GM21723 (cell line): ENCODE data around the gene RASGRP3.

ENCODE experiments used
- ATAC-seq: cut with Tn5 transposase; IDR thresholded peaks from one replicate; pipeline ENCODE4 v1.9.1; 2021; ENCODE audit warnings: mild to moderate bottlenecking, moderate library complexity; ENCODE audit not compliant: unreplicated experiment

RASGRP3 gene

DNA sequence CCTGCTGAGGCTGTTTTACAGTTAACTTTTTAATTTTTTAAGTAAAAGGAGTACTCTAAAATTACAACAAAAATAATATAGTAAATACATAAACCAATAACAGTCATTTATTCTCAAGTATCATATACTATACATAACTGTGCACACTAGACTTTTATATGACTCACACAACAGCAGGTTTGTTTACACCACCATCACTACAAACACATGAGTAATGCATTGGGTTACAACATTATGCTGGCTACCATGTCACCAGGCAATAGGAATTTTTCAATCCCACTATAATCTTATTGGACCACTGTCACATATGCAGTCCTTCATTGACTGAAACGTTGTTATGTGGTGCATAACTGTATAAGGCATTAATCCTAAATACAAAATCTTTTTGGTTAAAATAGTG lies 42.5 kb downstream of the RASGRP3 start:
- no peak for ATAC-seq

DNA sequence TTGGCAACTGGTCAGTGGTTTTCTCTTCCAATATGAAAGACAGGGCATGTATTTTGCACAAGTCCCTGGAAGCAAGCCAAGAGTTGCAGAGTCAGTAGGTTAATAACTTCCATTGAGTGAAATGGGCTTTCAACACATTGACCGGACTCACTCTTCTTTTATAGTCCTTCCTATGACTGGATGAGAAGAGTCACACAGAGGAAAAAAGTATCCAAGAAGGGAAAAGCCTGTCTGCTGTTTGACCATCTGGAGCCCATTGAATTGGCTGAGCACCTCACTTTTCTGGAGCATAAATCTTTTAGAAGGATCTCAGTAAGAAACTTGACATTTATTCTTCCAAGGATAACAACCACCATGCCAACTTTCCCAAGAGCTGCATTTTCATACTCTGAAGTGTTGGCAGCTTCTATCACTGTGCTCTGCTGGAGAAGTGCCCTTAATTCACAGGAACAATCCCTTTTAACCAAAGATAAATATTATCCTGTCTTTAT lies 45.4 kb downstream of the RASGRP3 start:
- no peak for ATAC-seq

DNA sequence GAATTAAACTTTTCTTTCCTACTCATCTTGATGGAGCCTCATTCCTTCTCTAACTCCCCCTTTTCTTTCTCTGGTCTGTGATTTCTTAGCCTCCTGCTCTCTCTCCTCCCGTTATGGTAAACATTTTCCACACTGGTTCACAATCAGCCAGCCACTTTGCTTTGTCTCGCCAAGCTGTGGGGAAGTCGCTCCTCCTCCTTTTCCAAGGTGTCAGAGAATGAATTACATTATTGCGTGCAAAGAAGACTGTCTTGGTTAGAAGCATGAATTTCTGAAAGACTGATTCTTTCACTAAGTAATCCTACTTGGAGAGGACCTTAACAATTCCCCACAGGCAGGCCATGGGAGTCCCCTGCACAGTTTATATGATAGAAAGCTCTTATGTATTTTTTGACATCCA lies 46.1 kb downstream of the RASGRP3 start:
- ATAC-seq = no peak

DNA sequence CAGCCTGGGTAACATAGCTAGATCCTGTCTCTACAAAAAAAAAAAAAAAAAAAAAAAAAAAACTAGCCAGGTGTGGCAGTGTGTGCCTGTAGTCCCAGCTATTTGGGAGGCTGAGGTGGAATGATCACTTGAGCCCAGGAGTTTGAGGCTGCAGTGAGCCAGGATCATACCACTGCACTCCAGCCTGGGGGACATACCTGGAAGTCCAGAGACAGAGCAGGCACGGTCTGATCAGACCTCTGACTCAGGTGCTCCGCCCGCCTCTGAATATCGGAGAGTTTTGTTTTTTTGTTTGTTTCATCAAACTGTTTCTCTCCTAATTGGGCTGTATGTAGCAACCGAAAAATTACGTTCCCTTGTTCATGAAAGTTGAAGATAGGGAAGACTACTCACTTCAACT lies 49.2 kb downstream of the RASGRP3 start:
- no peak for ATAC-seq

DNA sequence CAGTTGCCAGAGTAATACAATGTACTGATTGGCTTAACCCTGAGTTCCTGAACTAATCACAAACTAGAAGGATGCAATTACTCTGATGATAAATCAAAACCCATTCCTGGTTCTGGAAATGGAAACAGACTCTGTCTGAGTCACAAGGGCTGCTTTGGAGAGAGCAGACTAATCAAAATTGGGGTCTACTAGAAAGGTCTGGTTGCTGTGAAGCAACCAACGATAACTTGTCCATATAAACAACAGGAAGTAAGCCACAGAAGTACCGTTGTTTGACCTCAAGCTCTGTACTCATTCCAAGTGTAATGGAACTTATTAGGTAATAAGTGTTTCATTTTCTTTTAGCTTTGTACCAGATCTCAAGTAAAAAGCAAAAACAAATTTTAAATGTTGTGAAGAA lies 49.7 kb downstream of the RASGRP3 start:
- peak; percentile 28 for ATAC-seq

DNA sequence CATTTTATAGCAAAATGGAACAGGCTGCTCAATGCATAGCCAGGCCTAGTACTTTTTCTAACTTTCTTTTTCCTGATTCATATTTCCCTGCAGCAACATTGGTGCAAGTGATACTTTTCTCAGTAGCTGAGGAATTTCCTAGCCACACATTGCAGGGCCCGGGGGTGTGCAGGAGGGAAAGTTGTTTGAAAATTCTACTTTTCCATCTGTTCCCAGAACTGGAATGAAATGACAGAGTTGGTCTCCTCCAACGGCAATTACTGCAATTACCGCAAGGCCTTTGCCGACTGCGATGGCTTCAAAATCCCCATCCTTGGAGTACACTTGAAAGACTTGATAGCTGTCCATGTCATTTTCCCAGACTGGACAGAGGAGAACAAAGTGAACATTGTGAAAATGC lies 50.5 kb downstream of the RASGRP3 start:
- no peak for ATAC-seq

DNA sequence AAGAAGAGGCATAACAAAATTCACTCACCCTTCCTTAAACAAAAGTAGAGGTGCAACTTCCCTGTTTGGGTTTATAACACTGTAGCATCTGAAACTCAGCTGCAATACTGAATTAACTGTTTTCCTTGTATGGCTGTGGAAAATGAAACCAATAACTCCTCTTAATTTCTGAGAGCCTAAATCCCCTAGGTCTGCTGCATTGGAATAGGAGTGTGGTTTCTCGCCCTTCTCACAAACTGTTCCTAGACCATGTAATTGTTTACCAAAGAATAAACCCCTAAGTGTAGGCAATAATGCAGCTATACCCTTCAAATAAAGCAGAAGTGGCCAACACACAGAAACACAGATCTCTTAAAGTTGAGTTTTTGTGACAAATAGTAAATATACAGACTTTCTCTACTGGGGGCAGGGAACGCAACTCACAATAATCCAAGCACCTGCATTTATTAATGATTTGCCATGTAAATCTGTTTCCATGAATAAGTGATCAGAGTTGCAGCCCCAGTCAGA lies 52.0 kb downstream of the RASGRP3 start:
- no peak for ATAC-seq

DNA sequence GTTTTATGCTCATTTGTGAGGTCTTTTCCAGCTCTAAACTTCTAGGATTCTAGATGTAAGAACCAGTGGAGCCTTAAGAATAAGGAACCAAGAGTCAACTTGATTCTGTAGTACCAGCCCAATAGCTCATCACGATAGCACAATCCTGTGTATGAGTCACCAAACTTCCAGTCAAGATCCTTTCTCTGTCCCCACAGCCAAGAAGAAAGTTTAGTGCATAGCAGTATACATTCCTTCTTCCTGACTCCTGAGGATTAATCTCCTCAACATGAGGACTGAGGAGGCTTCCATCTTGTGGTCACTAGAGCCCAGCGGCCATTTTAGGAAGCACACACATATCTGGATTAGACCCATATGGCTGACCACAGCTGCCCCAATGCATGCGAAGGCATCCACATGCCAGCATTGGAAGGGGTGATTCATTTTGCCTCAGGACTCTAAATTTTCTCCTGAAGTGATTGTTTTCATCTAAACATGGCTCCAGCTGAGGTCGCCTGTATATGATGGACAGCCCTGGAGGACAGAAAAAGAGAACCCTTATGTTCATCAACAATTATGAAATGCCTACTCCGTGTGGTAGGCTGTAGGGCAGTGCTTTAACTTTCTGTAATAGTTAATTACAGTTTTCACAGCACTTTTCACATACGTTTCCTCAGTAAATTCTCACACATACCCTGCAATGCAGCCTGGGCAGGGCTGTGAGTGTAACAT lies 53.5 kb downstream of the RASGRP3 start:
- ATAC-seq = peak; percentile 28

DNA sequence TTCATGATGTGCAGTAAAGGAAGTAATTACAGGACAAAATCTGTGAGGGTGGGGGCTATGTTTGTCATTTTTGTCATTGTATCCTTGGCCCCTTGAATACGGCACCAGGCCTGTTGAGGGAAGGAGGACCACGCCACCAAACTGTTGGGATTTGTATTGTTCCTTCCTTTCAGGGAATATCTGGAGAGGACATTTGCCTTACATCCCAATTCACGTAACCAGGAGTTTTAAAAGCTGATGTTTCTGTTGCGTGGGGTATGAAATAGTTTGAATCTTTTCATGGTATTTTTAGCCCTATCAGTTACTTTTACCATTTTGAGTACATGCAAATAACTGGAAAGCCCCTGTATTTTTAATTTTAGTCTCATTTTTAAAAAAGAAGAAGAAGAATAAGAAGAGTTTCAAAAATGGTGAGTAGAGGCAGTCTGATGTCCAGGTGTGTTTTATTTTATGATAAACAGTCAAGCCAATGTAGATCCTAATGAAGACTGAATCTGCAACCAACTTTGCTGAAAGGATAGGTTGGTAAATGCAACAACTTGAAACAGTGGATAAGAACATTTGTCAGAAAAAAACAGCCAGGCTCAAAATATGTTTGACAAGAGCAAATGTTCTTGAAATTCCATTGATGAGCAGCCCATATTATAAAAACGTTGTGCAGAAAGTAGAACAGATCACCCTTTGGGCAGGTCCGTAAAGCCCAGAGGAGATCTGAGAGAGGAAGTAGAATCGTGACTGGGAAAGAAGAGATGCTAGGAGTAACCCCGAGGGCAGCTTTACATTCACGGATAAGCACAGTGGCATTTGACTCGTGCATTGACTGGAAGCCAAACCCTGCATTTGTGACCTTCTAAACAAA lies 54.5 kb downstream of the RASGRP3 start:
- peak; percentile 46 for ATAC-seq

DNA sequence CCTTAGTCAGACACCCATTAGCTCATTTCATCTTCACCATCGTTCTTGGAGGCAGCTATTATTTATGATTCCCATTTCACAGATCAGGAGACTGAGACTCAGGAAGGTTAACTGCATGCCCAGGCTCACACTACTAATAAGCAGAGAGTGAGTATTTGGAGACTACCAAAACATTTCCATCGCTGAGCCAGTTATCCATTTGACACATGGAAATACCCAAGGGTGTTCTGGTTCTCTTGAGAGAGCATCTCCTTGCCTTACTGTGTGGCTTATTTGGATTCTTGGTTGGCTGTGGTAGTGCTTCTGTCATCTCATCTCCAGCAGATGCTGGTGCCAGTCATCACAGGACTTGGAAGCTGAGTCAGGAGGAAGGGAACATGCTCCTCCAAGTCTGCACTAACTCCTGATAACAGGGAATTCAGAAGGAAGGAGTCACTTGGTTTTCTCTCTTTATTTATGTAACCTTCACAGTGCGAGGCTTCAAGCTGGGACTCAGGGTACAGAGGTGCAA lies 55.2 kb downstream of the RASGRP3 start:
- no peak for ATAC-seq

DNA sequence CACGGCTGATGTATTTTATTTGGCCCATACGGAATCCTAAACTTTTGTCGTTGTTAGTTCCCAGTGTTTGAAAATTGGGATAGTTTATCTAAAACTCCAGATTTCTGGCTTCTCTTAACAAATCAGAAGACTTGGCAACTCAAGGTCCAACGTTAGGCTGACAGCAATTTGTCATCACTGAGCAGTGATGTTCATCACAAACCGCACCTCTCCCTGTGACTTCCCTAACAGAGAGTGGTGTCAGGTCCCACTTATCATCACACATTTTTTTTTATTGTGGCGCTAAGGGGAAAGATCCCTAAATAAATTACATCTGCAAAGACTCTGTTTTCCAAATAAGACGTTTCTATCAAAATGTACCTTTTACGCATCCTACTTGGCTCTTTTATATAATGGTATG lies 55.7 kb downstream of the RASGRP3 start:
- no peak for ATAC-seq

DNA sequence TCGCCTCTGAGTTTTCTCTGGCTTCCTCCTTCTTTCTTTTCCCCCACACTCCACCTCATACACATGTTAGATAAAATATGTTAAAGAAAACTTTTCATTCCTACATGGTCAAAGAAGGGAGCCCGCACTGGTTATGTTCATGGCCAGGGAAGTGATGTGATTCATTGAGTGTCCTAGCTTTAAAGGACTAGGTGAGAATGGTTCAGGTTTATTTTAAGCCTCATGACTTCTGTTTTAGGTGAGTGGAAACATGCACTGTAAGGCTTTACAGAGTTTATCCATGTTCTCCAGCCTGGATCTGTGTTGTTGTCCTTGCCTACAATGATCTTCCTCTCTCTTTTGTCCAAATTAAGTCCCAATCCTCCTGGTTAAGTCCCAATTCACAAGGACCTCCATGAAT lies 56.5 kb downstream of the RASGRP3 start:
- no peak for ATAC-seq

DNA sequence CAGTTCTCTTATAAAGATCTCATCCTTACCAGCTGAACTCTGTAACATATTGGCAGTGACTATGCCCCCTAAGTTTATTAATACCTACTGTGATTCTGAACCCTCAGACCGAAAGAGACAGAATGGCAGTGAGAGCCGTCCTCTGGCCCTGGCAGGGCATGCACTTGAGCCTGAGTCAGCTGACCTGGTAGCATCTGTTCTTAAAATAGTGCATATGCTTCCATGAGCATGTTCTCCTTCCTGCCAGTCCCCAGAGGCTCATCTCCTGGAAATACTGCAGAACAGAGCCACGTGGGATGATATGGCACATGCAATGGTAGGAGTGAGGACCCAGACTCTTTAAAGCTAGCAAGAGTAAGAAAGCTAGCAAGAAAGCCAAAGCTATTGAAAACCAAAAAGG lies 59.0 kb downstream of the RASGRP3 start:
- no peak for ATAC-seq

DNA sequence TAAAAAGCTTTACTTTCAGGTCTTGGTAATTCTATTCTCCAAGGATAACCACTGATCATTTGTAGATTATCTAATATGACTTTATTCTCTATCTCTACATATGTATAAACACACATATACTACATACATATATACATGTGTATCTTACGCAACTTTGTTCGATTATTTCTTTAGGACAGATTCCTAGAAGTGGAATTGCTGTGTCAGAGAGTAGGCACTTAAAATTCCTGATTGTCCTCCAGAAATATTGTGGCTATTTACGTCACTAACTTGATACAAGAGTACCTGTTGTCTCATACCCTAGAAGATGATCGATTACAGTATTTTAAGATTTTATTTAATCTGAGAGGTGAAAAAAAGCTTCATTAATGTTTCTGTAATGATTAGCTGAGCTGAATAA lies 64.8 kb downstream of the RASGRP3 start:
- no peak for ATAC-seq

DNA sequence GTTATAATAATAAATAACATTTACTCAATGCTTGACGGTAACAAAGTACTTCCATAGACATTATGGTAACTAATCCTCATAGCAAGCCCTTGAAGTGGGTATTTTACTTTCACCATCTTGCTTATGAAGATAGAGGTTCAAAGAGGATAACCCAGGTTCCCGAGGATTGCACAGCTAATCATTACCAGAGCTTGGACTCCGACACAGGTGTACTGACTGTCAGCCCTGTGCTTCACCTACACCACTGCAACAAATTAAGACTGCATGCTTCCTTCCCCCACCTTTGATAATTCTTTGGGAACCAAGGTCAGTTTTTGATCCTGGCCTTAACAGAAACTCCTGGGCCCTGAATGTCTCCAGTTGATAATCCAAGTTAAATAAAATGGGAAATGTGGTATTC lies 73.8 kb downstream of the RASGRP3 start:
- no peak for ATAC-seq

DNA sequence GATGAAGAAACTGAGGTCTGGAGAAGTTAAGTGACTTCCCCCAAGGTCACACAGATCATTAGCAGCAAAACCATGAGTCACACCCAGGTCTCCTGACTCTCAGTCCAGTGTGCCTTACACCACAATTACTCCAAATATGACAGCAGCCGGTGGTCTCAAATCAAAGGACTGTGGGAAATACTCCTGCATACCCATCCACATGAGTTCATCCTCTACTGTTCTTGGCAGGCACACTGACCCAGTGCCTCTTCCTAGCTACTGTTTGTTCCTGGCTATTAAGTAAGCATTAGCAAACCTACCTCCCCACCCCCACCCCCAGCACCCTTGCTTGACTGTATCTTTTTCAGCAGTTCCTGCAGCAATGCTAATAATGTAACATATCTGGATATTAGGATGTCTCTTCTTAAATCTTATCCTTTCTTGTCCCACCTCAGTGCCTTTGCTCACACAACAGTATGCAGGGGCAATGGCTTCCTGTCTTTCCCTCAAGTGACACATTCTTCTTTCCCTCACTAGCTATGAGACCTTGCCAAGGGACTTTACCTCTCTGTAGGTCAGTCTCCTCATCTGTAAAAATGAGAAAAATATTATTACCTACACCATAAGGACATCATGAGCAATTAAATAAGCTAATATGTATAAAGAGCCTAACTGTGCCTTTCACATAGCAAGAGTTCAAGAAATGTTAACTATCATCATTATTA lies 76.5 kb downstream of the RASGRP3 start:
- ATAC-seq = no peak

DNA sequence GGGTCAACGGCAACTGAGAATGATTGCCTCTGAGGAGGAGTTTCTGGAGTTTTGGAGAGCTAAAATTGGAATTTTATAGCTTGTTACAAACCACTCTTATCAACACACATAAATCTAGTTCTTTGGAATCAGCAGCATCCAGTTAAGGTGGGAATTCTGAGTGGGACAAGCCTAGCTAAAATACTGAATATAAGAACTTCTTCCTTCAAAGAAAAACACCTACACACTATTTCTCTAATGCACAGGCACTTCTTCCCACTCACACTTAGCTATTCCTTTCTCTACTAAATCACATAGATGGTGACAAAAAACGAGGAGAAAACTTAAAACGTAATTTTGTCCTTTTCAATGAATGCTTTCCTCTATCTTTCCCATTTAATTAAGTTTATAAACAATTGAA lies 79.2 kb downstream of the RASGRP3 start:
- no peak for ATAC-seq

DNA sequence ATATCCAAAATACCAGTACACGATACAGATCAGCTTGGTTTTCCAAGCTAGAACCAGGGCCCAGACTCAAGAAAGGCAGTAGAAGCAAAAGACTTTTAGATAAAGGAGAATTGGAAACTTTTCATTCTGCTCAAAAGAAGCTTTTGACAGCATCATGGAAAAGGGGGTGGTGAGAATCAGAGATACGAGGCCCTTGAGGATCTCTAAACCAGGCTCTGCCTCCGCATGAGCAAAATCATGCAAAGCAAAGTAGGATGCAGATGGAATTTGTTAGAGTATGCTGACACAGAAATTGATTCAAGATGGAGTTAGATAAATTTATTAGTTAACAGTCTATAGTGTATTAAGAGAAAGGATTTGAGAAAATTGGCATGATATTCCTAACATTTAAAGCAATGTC lies 82.9 kb downstream of the RASGRP3 start:
- no peak for ATAC-seq

DNA sequence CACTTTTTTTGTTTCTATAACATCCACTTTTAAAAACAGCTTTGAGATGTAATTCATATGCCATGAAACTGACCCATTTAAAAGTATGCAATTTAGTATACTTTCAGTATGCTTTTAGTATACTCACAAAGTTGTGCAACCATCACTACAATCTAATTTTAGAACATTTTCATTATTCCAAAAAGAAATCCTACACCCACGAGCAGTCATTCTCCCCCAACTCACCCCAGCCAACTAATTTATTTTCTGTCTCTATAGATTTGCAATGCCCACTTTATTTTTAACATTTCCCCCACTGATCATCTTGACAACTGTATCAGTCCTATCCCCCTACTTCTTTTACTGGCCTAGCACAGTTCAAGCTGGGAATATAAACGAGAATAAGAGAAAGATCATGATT lies 83.6 kb downstream of the RASGRP3 start:
- no peak for ATAC-seq

DNA sequence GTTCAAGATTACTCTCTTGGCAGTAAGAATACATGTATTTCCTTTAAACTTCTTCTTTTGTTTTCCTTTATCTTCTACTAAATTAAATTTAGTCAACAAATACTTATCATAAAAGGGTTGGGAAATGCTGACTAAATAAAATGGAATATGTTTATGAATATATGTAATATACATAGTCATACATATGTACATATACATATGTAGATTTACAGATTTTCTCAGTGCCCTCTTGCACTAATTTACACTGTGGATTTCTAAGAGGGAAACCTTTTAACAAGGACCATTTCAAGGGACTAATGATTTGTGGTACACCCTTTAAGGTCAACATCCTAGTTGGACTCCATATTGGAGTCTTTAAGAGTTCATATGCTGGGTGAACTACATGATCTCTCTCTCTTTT lies 85.4 kb downstream of the RASGRP3 start:
- ATAC-seq = no peak

DNA sequence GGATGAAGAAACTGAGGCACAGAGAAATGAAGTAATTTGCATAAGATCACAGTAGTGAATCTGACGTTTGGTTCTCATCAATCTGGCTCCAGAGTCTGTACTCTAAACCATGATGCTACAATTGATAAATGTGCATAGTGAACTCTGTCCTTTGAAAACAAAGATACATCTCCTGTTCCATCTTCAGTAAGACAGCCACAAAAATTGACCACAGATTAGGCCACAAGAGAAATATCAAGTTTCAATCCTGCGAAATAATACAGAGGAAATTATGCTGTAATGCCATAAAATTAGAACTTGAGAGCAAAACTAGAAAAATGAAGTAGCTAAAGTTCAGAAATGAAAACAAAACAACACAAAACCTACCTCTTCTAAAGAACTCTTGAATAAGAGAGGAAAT lies 94.2 kb downstream of the RASGRP3 start:
- no peak for ATAC-seq
